AG04449 (cell line): ENCODE results near the gene TYRP1.

Experiments used
- CTCF ChIA-PET: fragments of 350-600 bp; formaldehyde crosslinking; extraction: SDS; loops from one replicate; lab custom pipeline; 2021; ENCODE audit warnings: antibody characterized with exemption; lab: Yijun Ruan, JAX
- POLR2A ChIA-PET: fragments of 400-600, 350-600 bp; formaldehyde crosslinking; extraction: SDS; loops from one replicate; lab custom pipeline; 2020; ENCODE audit warnings: antibody characterized with exemption, inconsistent platforms; lab: Yijun Ruan, JAX
- DNase-seq: peaks from one replicate; pipeline ENCODE4 v3.0.0-alpha.2; 2010; ENCODE audit warnings: low read depth, low spot score
- H3K4me3 ChIP-seq: 2 replicates; pipeline ENCODE4 v1.5.1; 2011; ENCODE audit warnings: low read depth, mild to moderate bottlenecking, control low read depth, low read length
- TF ChIP-seq, protein P1 (sequence below): IDR thresholded peaks from one replicate; pipeline ENCODE4 v1.5.1; 2011; ENCODE audit warnings: mild to moderate bottlenecking, moderate library complexity, low read length, control low read depth, inconsistent platforms; ENCODE audit not compliant: insufficient read depth; ENCODE audit errors: missing control alignments

TYRP1 gene

DNA sequence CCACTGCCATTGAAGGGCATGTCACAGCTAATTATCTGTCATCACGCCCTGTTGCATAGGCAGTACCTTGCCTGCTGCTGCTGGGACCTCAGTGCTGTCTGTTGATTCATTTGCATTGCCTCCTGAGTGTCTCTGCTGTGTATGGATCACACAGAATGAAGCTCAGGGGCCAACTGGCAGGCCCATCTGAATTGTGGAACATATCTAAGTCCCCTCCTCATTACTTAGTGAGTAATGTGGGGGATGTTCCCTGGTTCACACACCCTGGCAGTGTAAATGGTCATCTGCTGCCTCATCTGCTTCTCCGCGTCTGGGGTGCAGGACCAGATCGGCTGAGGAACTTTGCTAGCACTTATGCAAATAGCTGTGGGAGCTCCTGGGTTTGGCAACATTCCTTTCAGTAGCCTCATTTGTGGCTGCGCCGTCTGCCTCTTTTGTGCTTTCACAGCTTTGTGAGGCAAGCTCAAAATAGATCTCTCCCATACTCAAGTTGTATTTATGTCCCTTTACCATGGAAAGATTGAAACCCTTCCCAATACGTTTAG is 25.4 kb downstream of the TYRP1 start:
- peak; percentile 53 for DNase-seq
- no peak overlapping the region; the same call in 1 of the 2 replicates for H3K4me3 ChIP-seq
- ChIA-PET POLR2A (no interaction called here), CTCF (interaction anchor here (1.1 to 15.8 kb wide), 22 partner anchors 10 to 420 kb away, joined by 3 to 255 read pairs (median 6); partner anchors contain the start of gene LURAP1L)
- TF ChIP-seq, protein P1, sequence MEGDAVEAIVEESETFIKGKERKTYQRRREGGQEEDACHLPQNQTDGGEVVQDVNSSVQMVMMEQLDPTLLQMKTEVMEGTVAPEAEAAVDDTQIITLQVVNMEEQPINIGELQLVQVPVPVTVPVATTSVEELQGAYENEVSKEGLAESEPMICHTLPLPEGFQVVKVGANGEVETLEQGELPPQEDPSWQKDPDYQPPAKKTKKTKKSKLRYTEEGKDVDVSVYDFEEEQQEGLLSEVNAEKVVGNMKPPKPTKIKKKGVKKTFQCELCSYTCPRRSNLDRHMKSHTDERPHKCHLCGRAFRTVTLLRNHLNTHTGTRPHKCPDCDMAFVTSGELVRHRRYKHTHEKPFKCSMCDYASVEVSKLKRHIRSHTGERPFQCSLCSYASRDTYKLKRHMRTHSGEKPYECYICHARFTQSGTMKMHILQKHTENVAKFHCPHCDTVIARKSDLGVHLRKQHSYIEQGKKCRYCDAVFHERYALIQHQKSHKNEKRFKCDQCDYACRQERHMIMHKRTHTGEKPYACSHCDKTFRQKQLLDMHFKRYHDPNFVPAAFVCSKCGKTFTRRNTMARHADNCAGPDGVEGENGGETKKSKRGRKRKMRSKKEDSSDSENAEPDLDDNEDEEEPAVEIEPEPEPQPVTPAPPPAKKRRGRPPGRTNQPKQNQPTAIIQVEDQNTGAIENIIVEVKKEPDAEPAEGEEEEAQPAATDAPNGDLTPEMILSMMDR: no peak

DNA sequence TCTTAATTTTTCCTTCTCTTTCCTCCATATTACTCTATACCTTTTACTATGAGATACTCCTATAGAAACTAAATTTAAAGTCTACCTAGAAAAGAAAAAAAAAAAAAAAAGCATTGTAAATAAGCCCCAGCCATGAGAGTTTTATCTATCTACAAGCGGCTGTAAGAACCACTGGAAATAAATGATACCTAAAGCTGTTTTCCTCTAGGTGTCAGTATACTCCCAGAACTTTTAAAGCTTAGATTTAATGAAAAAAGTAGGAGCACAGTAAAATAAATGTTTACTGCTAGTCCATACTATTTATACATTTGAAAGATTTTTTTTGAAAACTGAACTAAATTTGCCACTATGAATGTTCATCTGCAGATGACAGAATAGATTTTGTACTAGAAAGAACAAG is 26.2 kb downstream of the TYRP1 start:
- TF ChIP-seq, protein P1: peak; percentile 34
- POLR2A ChIA-PET: no interaction called here
- H3K4me3 ChIP-seq: no peak overlapping the region
- no peak for DNase-seq
- CTCF ChIA-PET: interaction anchor here (0.6 to 15.8 kb wide), 29 partner anchors 9 to 1224 kb away, joined by 3 to 255 read pairs (median 5); partner anchors contain the start of gene LURAP1L

DNA sequence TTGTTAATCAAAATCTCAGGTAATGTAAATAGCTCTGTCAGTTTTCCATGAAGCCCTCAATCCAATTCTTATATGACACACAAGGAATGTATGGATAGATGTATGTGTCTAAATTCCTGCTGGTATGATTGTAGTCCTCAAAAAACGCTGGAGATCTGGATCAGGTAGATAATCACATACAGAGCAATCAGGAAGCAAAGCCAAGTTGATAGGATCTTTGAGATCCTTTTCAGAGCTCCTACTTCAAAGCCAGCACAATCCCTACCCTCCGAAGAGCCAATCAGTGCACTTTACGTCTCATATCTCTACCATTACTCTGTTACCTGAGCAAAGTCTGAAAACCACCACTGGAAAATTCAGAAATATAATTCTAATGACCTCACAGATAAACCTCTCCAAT is 27.4 kb downstream of the TYRP1 start:
- no peak for DNase-seq
- POLR2A ChIA-PET: no interaction called here
- TF ChIP-seq, protein P1: no peak
- H3K4me3 ChIP-seq: no peak overlapping the region
- CTCF ChIA-PET: interaction anchor here (0.8 to 15.8 kb wide), 15 partner anchors 8 to 1710 kb away, joined by 3 to 255 read pairs (median 5); partner anchors contain the start of gene LURAP1L

DNA sequence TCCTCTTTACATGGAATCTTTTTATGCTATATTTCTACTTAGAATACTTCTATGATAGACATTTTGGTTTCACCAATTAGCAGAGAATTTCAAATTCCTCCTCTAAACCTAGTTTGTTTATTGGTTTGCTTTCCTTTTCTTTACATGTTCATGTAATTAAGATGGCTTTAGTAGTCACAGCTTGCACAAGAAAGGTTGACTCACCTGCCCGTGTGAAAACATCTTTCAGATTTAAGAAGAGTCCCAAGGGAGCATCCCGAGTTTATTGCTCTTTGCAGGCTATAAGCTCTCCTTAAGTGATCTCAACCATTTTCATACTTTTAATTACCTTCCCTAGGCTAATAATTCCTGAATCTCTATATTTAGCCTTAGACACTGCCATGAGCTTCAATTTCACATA is 28.9 kb downstream of the TYRP1 start:
- H3K4me3 ChIP-seq: no peak overlapping the region
- ChIA-PET POLR2A (interaction anchor here (0.8 kb wide), 1 partner anchor 164 kb away, joined by 3 read pairs; no protein-coding TSS in a partner anchor), CTCF (interaction anchor here (0.6 to 15.8 kb wide), 11 partner anchors 15 to 1066 kb away, joined by 3 to 255 read pairs (median 4); partner anchors contain the start of gene LURAP1L)
- TF ChIP-seq, protein P1: no peak
- DNase-seq: no peak

DNA sequence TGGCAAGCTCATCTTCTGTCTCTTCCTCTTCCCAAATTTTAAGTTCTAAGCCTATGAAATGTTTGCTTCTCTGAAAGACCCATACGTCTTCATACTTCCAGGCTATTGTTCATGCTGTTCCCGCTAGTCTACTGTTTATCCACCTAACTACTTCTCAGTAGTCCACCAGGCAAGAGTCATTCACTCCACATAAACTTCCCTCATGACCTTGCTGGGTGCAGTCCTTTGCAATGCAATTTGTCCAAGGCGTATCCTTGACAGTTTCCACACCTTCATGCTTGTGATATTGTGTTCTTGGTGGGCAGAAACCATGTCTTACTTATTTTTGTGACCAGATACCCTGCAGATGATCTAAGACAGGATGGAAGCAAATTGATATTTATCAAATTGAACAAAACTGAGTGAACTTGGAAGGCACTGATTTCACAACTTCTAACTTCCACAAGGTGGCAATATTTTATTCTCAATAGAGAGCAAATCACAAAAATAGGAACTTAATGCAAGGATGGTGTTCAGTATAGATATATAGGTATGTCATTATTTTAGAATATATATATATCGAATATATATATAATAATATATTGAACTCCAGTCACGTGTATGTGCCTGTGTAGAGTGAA is 30.3 kb downstream of the TYRP1 start:
- TF ChIP-seq, protein P1: peak; percentile 12
- ChIA-PET POLR2A (no interaction called here), CTCF (interaction anchor here (0.6 to 15.8 kb wide), 30 partner anchors 10 to 369 kb away, joined by 3 to 255 read pairs (median 4); partner anchors contain the start of gene LURAP1L)
- no peak overlapping the region for H3K4me3 ChIP-seq
- no peak for DNase-seq

DNA sequence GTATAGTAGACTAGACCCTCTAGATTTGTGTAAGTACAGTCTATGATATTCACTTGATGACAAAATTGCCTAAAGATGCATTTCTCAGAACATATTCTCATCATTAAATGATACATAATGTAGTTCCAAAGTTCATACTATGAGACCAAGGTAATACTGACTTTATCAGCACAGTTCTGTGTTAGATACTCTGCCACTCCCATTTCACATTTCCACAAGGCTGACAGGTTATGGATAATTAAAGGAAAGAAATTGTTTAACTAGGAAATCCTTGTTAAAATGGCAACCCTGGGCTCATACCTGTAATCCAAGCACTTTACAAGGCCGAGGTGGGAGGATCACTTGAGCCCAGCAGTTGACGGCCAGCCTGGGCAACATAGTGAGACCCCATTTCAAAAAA is 33.6 kb downstream of the TYRP1 start:
- ChIA-PET POLR2A (interaction anchor here (0.7 kb wide), 1 partner anchor 73 kb away, joined by 5 read pairs; no protein-coding TSS in a partner anchor), CTCF (interaction anchor here (0.9 to 15.8 kb wide), 6 partner anchors 7 to 363 kb away, joined by 5 to 255 read pairs (median 16); partner anchors contain the start of gene LURAP1L)
- no peak overlapping the region for H3K4me3 ChIP-seq
- TF ChIP-seq, protein P1: no peak
- no peak for DNase-seq
